K562 (cell line): ENCODE results near the gene TEX261. TPM values are rescaled to one million over a fixed set of nuclear protein-coding genes. Genes with fewer than 3 reads are reported as not detected.

Experiments used
- ATAC-seq: fragments of 200-7000 bp; cut with Tn5 transposase; 3 replicates; pipeline ENCODE4 v1.9.1; 2020; ENCODE audit warnings: moderate library complexity
- BruUV-seq: library from RNA; stranded (reverse); fragments of 400-500 nt; replicated peaks from 2 replicates; lab custom pipeline; 2021; lab: Mats Ljungman, UMichigan
- CTCF ChIA-PET: fragments of 300-600 bp; formaldehyde crosslinking; extraction: SDS; loops from one replicate; lab custom pipeline; 2021; ENCODE audit warnings: low intra/inter-chr PET ratio; lab: Yijun Ruan, JAX
- POLR2A ChIA-PET: fragments of 300-600, 350-650 bp; sonication (Branson Sonifier 250); formaldehyde crosslinking; extraction: SDS; loops from one replicate; lab custom pipeline; 2021; ENCODE audit warnings: antibody characterized with exemption, inconsistent platforms; lab: Yijun Ruan, JAX
- DNase-seq, 4 experiments: peaks; one replicate each; pipeline versions ENCODE4 v3.0.0 to v3.0.0-alpha.2; 2011 to 2018; ENCODE audit warnings: low spot score in 3 of 4, mixed read lengths in 3 of 4; ENCODE audit errors: extremely low read depth in 1 of 4
- FAIRE-seq: peaks from 2 replicates; lab custom pipeline; 2011; peaks lifted over from hg19 to GRCh38; lab: Jason Lieb, UNC
- H2AFZ ChIP-seq: 2 replicates; pipeline ENCODE4 v1.6.0; 2011; ENCODE audit warnings: low read depth, low read length, control low read depth, inconsistent platforms
- H3K27ac ChIP-seq: fragments of 200-600 bp; 3 replicates; pipeline ENCODE4 v1.8.0; 2011; ENCODE audit warnings: low read depth, mild to moderate bottlenecking, control low read depth, inconsistent platforms, low read length, moderate library complexity, mixed read lengths; ENCODE audit errors: extremely low read depth
- H3K27me3 ChIP-seq, 2 experiments: fragments of 300-600 bp in 1 of 2; 2 replicates in 1 of 2; 3 replicates in 1 of 2; pipeline versions ENCODE4 v1.6.0 to v1.8.0; 2011; ENCODE audit warnings: inconsistent platforms in 2 of 2, low read length in 2 of 2, mild to moderate bottlenecking in 1 of 2, mixed read lengths in 1 of 2, moderate library complexity in 1 of 2; ENCODE audit not compliant: control insufficient read depth in 2 of 2, insufficient read depth in 2 of 2
- H3K36me3 ChIP-seq: fragments of 300-600 bp; 3 replicates; pipeline ENCODE4 v1.8.0; 2011; ENCODE audit warnings: mild to moderate bottlenecking, low read length, inconsistent platforms; ENCODE audit not compliant: control insufficient read depth, insufficient read depth
- H3K4me1 ChIP-seq, 2 experiments: fragments of 200-600 bp in 1 of 2; replicated peaks in 1 of 2; 2 replicates in 1 of 2; 3 replicates in 1 of 2; pipeline versions ENCODE4 v1.5.1 to v1.8.0; 2011; ENCODE audit warnings: inconsistent platforms in 2 of 2, low read length in 2 of 2, mild to moderate bottlenecking in 1 of 2, mixed read lengths in 1 of 2, moderate library complexity in 1 of 2; ENCODE audit not compliant: control insufficient read depth in 2 of 2, insufficient read depth in 2 of 2
- H3K4me2 ChIP-seq: 2 replicates; pipeline ENCODE4 v1.6.1; 2011; ENCODE audit warnings: low read length, control low read depth, inconsistent platforms, mixed read lengths; ENCODE audit not compliant: insufficient read depth
- H3K4me3 ChIP-seq: fragments of 200-600 bp; sonication (generic), shearing (Covaris generic); 2 replicates; pipeline ENCODE4 v1.5.1; 2016; ENCODE audit warnings: control low read depth, inconsistent platforms
- H3K79me2 ChIP-seq: fragments of 200-600 bp; 3 replicates; pipeline ENCODE4 v1.8.0; 2011; ENCODE audit warnings: low read length, inconsistent platforms; ENCODE audit not compliant: control insufficient read depth, insufficient read depth
- H3K9ac ChIP-seq, 2 experiments: 2 replicates each; pipeline versions ENCODE4 v1.6.0 to v1.6.1; 2011; ENCODE audit warnings: low read depth in 2 of 2, low read length in 2 of 2, control low read depth in 1 of 2, inconsistent platforms in 1 of 2, mild to moderate bottlenecking in 1 of 2, mixed read lengths in 1 of 2; ENCODE audit not compliant: insufficient read depth in 1 of 2
- H3K9me1 ChIP-seq: one replicate; pipeline ENCODE4 v1.6.0; 2011; ENCODE audit warnings: inconsistent platforms, mild to moderate bottlenecking, low read length, moderate library complexity; ENCODE audit not compliant: control insufficient read depth, insufficient read depth
- H3K9me3 ChIP-seq: replicated peaks from 2 replicates; pipeline ENCODE4 v1.5.1; 2011; ENCODE audit warnings: low read depth, low read length, inconsistent platforms; ENCODE audit not compliant: control insufficient read depth, insufficient read depth
- H4K20me1 ChIP-seq: replicated peaks from 2 replicates; pipeline ENCODE4 v1.6.1; 2011; ENCODE audit warnings: low read length, inconsistent platforms, mixed read lengths; ENCODE audit not compliant: control insufficient read depth, insufficient read depth
- CTCF ChIP-seq, 3 experiments: IDR thresholded peaks in 2 of 3; conservative IDR thresholded peaks in 1 of 3; 2 replicates each; pipeline ENCODE4 v1.5.1; 2011 to 2012; ENCODE audit warnings: low read length in 3 of 3, mild to moderate bottlenecking in 3 of 3, control low read depth in 2 of 3, improper control_type of control experiment in 1 of 3, inconsistent platforms in 1 of 3, low read depth in 1 of 3, mixed read lengths in 1 of 3, moderate library complexity in 1 of 3; ENCODE audit not compliant: insufficient read depth in 2 of 3
- ELF1 ChIP-seq: fragments of 200-800 bp; sonication (Bioruptor generic); IDR thresholded peaks from 2 replicates; pipeline ENCODE4 v1.6.1; 2016; ENCODE audit warnings: missing genetic modification characterization, missing compliant biosample characterization
- FOXA3 ChIP-seq, 2 experiments: fragments of 450-650 bp in 1 of 2; sonication (generic) in 1 of 2; formaldehyde crosslinking; IDR thresholded peaks in 1 of 2; conservative IDR thresholded peaks in 1 of 2; 2 replicates each; pipeline versions ENCODE4 v1.4.0 to v1.8.0; 2020 to 2022; ENCODE audit warnings: mild to moderate bottlenecking in 2 of 2, missing genetic modification reagents in 1 of 2
- FOXK2 ChIP-seq, 2 experiments: fragments of 450-650 bp; IDR thresholded peaks in 1 of 2; conservative IDR thresholded peaks in 1 of 2; 2 replicates each; pipeline ENCODE4 v1.6.1; 2016; ENCODE audit warnings: low read depth in 2 of 2, mild to moderate bottlenecking in 1 of 2
- HMBOX1 ChIP-seq: sonication (generic); IDR thresholded peaks from 2 replicates; pipeline ENCODE4 v1.6.1; 2016
- RAD21 ChIP-seq, 2 experiments: fragments of 250-450 bp in 1 of 2; fragments of 450-650 bp in 1 of 2; sonication (Bioruptor Pico) in 1 of 2; formaldehyde crosslinking in 1 of 2; IDR thresholded peaks in 1 of 2; conservative IDR thresholded peaks in 1 of 2; 2 replicates each; pipeline versions ENCODE4 v1.4.0 to v1.8.0; 2020 to 2022; ENCODE audit warnings: mild to moderate bottlenecking in 2 of 2, moderate library complexity in 1 of 2
- TFAP4 ChIP-seq: sonication (generic); formaldehyde crosslinking; IDR thresholded peaks from 2 replicates; pipeline ENCODE4 v1.8.0; 2022; ENCODE audit warnings: missing genetic modification reagents, mild to moderate bottlenecking, moderate library complexity, borderline replicate concordance
- ZNF696 ChIP-seq: fragments of 250-450 bp; sonication (Bioruptor Pico); conservative IDR thresholded peaks from 2 replicates; pipeline ENCODE4 v1.4.0; 2020; ENCODE audit warnings: mild to moderate bottlenecking, moderate library complexity
- WGBS: fragments of 100-300 bp; shearing (Covaris generic); methylation state at CpG from one replicate; pipeline ENCODE4 v1.1.6; 2016; ENCODE audit warnings: low coverage, mixed read lengths; ENCODE audit not compliant: insufficient coverage; ENCODE audit errors: missing lambda C conversion rate; 5-methylcytosine and 5-hydroxymethylcytosine counted together
- in situ Hi-C: fragments of 300-500 bp; cut with MboI; formaldehyde crosslinking; loops from 4 replicates; pipeline ENCODE4 v1.15.0; 2018; ENCODE audit warnings: inconsistent platforms, mixed read lengths
- intact Hi-C: fragments of 100-400 bp; cut with micrococcal nuclease; formaldehyde crosslinking; loops from 2 replicates; pipeline ENCODE4 v1.14.2; 2022
- polyA plus RNA-seq, 8 experiments: library from polyadenylated mRNA; depleted of rRNA in 4 of 8; stranded (reverse) in 5 of 8; unstranded in 3 of 8; fragments of >200 nt; fragmentation: Nextera tagmentation in 2 of 8; fragmentation: Illumina TruSeq in 1 of 8; extraction: Ambion mirVana in 2 of 8; extraction: Trizol in 1 of 8; gene quantifications; 2 replicates each; pipeline versions ENCODE4 v1.2.1 to v1.2.3, GENCODE V29; 2011 to 2014; ENCODE audit warnings: inconsistent platforms in 1 of 8, missing spikeins in 1 of 8
- total RNA-seq, 7 experiments: library from RNA; depleted of rRNA in 6 of 7; stranded (reverse); fragments of >200 nt in 6 of 7; fragmentation: Illumina TruSeq in 2 of 7; extraction: Trizol in 2 of 7; gene quantifications; 2 replicates each; pipeline versions ENCODE4 v1.2.1 to v1.2.3, GENCODE V29; 2011 to 2021; ENCODE audit warnings: low replicate concordance in 1 of 7

The TEX261 gene
- total and polyA plus RNA-seq, 9 of the 15 experiments (the other 6 are each of a cell fraction or from before 2014, with no cell fraction given) = 11.9 to 110 (median 51.9) TPM

DNA sequence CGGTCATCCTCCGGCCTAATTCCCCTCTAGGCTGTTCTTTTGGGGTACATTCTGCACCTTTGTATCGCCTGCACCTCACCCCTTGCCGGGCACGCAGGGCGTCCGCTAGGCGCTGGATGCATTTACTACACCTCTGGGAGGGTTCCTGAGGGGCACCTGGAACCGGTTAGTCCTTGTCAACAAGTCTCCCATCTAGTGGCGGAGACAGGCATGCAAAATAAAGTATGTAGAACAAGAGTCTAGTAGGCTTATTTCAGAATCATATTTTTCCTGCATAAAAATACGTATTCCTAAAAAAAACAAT, 705 bp upstream of the TEX261 start:
- ATAC-seq = peak; percentile 77
- DNase-seq = peak; percentile 50 to 71 (median 52)
- Histone ChIP-seq H3K79me2 (peaks cover 20% of the 10 kb centered on the region), H3K9me1 (no peaks in the 10 kb centered on the region), H3K4me1 (peaks cover 13 to 22% of the 10 kb centered on the region in 2 experiments; a peak in 4 of 5 replicates), H3K9ac (peak overlapping the region; percentile 73 to 96; a peak in 3 of 4 replicates), H3K4me2 (peak overlapping the region; percentile 96), H3K9me3 (no peaks in the 10 kb centered on the region), H3K4me3 (peak overlapping the region; percentile 87), H2AFZ (peak overlapping the region; percentile 100), H3K36me3 (peaks cover 25% of the 10 kb centered on the region), H4K20me1 (peaks cover 9% of the 10 kb centered on the region; the same call in 1 of the 2 replicates), H3K27me3 (no peaks in the 10 kb centered on the region), H3K27ac (no peak overlapping the region)
- in situ Hi-C loops = no loop called here
- WGBS = 3% methylated on average over 11 of the region's 11 CpGs
- intact Hi-C loops = loop anchor here (10.0 kb wide), 1 partner anchor 139 kb away; the partner anchor contains the start of genes MCEE and MPHOSPH10
- BruUV-seq = no TSS peak
- peak; percentile 80 for FAIRE-seq
- CTCF ChIA-PET = interaction anchor here (2.2 kb wide), 1 partner anchor 31 kb away, joined by 9 read pairs; no protein-coding TSS in a partner anchor
- POLR2A ChIA-PET = no interaction called here
- no peak for TF ChIP-seq ZNF696 (CRISPR knock-in tag)
- 0 out of 4 replicates have a peak, but pooled peaks of 1 of the 2 experiments have one; percentile 25 for TF ChIP-seq FOXA3 (CRISPR knock-in tag; conservative IDR thresholded peaks at IDR 0.05 in 1 of 2, IDR thresholded peaks at IDR 0.05 in 1 of 2)
- TF ChIP-seq CTCF (IDR thresholded peaks at IDR 0.05 in 2 of 3, conservative IDR thresholded peaks at IDR 0.05 in 1 of 3; ENCODE audit: insufficient read depth in 2 of 3, low read depth in 1 of 3, low read length in 3 of 3) = peak; percentile 61 to 66 (median 63)
- peak; percentile 57 to 58; a peak in 2 of 4 replicates for TF ChIP-seq FOXK2 (conservative IDR thresholded peaks at IDR 0.05 in 1 of 2, IDR thresholded peaks at IDR 0.05 in 1 of 2; ENCODE audit: low read depth in 2 of 2)
- TF ChIP-seq ELF1 = 0 out of 2 replicates have a peak, but pooled peaks have one; percentile 23
- TF ChIP-seq RAD21 (CRISPR knock-in tag; conservative IDR thresholded peaks at IDR 0.05 in 1 of 2, IDR thresholded peaks at IDR 0.05 in 1 of 2) = peak in 1 of 2 experiments; percentile 28; a peak in 2 of 4 replicates
- TF ChIP-seq HMBOX1 = peak; percentile 84
- peak; percentile 22; the same call in 1 of the 2 replicates for TF ChIP-seq TFAP4 (CRISPR knock-in tag)
